ENCODE measurements around the gene DNAJB5.
"Not testable (repeated sequence)": the region's sequence is repeated elsewhere in the genome, so short reads cannot be mapped to it uniquely, and the experiment has no call there.

Gene DNAJB5

GRCh38 chr9:35000535-35001284 is 11.2 kb downstream of the DNAJB5 start:
- no peak for DNase-seq (ENCODE audit: low read depth in 2 of 2)

- DNase-seq (ENCODE audit: low read depth in 2 of 2): no peak
These were observed 11.7 kb downstream of the DNAJB5 start for GRCh38 chr9:35001285-35001677.

- no peak for DNase-seq (ENCODE audit: low read depth in 2 of 2)
These were observed 12.4 kb downstream of the DNAJB5 start for GRCh38 chr9:35001803-35002502.

- DNase-seq (ENCODE audit: low read depth in 2 of 2): no peak
These were observed 13.1 kb downstream of the DNAJB5 start for GRCh38 chr9:35002623-35003022.

GRCh38 chr9:35004299-35004698 is 14.8 kb downstream of the DNAJB5 start:
- DNase-seq (ENCODE audit: low read depth in 2 of 2): not testable (repeated sequence)

- DNase-seq (ENCODE audit: low read depth in 2 of 2): no peak
These were observed 20.9 kb downstream of the DNAJB5 start for GRCh38 chr9:35010351-35010958.

GRCh38 chr9:35014517-35014916 is 25.0 kb downstream of the DNAJB5 start:
- no peak for DNase-seq (ENCODE audit: low read depth in 2 of 2)

- DNase-seq (ENCODE audit: low read depth in 2 of 2): not testable (repeated sequence)
These were observed 33.9 kb downstream of the DNAJB5 start for GRCh38 chr9:35023443-35023842.

- DNase-seq (ENCODE audit: low read depth in 2 of 2): no peak
These were observed 37.1 kb downstream of the DNAJB5 start for GRCh38 chr9:35026671-35027070.

- no peak for DNase-seq (ENCODE audit: low read depth in 2 of 2)
These were observed 37.8 kb downstream of the DNAJB5 start for GRCh38 chr9:35027374-35027773.

- DNase-seq (ENCODE audit: low read depth in 2 of 2): no peak
These were observed 38.3 kb downstream of the DNAJB5 start for GRCh38 chr9:35027860-35028259.

- DNase-seq (ENCODE audit: low read depth in 2 of 2): no peak
These were observed 38.8 kb downstream of the DNAJB5 start for GRCh38 chr9:35028341-35028740.

GRCh38 chr9:35029241-35029640 is 39.7 kb downstream of the DNAJB5 start:
- DNase-seq (ENCODE audit: low read depth in 2 of 2): no peak

- DNase-seq (ENCODE audit: low read depth in 2 of 2): no peak
These were observed 40.3 kb downstream of the DNAJB5 start for GRCh38 chr9:35029852-35030251.

GRCh38 chr9:35033101-35033500 is 43.6 kb downstream of the DNAJB5 start:
- DNase-seq (ENCODE audit: low read depth in 2 of 2): no peak

GRCh38 chr9:35035851-35036701 is 46.5 kb downstream of the DNAJB5 start:
- peak in 1 of 2 donors; percentile 8 for DNase-seq (ENCODE audit: low read depth in 2 of 2)

GRCh38 chr9:35042081-35042604 is 52.6 kb downstream of the DNAJB5 start:
- no peak for DNase-seq (ENCODE audit: low read depth in 2 of 2)

- no peak for DNase-seq (ENCODE audit: low read depth in 2 of 2)
These were observed 53.5 kb downstream of the DNAJB5 start for GRCh38 chr9:35042891-35043545.

GRCh38 chr9:35044071-35044470 is 54.5 kb downstream of the DNAJB5 start:
- no peak for DNase-seq (ENCODE audit: low read depth in 2 of 2)
